Measurements from ENCODE around the gene TRPC4. TPM values are rescaled to one million over a fixed set of nuclear protein-coding genes. Genes with fewer than 3 reads are reported as not detected.
"Not testable (repeated sequence)": the region's sequence is repeated elsewhere in the genome, so short reads cannot be mapped to it uniquely, and the experiment has no call there.

The TRPC4 gene
- total RNA-seq, 1 donor from 2014 or later = 0.49 TPM

- no peak for ATAC-seq
- intact Hi-C loops (cut with DNase I) = no loop called here
- no peak for DNase-seq (ENCODE audit: low spot score)
Measured at GRCh38 chr13:37863708-37864107, 5.9 kb downstream of the TRPC4 start.

DNA sequence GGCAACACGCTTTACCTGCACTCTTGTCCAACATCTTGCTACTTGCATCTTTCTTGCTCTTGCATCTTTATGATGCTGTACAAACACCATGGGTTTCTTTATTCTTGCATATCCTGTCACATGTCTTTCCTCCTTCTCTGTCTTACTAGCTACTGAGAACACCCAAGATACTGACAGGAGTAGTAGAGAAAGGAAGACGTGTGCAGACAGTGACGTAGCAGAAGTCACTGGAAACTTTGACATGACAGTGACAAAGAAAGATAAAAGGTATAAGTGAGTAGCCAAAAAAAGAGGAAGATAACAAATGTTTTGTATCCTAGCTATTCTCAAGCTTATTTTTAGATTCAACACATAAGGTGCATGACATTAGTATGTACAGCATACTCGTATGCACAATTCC is 34.2 kb downstream of the TRPC4 start:
- ATAC-seq = no peak
- intact Hi-C loops (cut with DNase I) = no loop called here
- DNase-seq (ENCODE audit: low spot score) = no peak

DNA sequence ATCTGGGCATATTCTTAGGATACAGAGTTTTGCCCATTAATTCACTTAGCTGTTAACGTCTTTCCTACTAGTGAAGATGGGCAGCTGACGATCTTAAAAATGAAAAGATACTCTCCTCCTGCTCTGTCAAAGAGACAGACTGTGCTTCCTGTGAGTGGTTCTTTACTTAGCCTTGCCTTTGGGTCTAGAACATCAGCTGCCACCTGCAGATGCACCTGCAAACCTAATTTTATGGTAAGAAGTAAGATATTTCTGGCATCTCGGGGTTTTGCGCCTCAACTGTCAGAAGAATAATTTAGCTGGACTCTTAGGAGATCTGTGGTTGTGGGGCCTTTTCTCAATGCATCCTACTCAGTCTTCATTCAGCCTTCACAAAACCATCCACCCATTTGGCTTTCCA is 36.2 kb downstream of the TRPC4 start:
- ATAC-seq (no peak), DNase-seq (ENCODE audit: low spot score) (no peak)
- intact Hi-C loops (cut with DNase I) = no loop called here

GRCh38 chr13:37816276-37816675 is 53.3 kb downstream of the TRPC4 start:
- no peak for DNase-seq (ENCODE audit: low spot score)
- ATAC-seq = no peak
- intact Hi-C loops (cut with DNase I) = no loop called here

DNA sequence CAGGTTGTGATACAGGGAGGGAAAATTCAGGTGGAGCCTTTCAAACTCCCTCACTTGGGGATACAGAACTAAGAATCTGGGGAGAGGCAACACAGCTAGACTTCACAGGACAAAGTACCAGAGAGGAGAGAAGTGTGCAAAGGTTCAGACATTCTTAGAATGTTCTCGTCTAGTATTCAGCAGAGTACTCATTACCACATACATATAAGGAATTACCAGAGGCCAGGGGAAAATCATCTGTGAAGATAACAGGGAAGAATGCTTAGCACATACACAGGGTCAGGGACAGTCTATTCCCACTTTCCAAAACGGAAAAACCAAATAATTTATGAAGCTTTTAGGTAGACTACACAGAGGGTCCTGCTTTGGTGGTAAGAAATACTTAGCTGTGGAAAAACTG is 58.1 kb downstream of the TRPC4 start:
- no peak for DNase-seq (ENCODE audit: low spot score)
- intact Hi-C loops (cut with DNase I) = no loop called here
- no peak for ATAC-seq

GRCh38 chr13:37806666-37807065 is 62.9 kb downstream of the TRPC4 start:
- DNase-seq (ENCODE audit: low spot score) = no peak
- ATAC-seq = no peak

GRCh38 chr13:37797631-37798030 is 71.9 kb downstream of the TRPC4 start:
- intact Hi-C loops (cut with DNase I) = no loop called here
- DNase-seq (ENCODE audit: low spot score) = no peak
- ATAC-seq = no peak

More at GRCh38 chr13:37806666-37807065, 62.9 kb downstream of the TRPC4 start:
- intact Hi-C loops (cut with DNase I) = no loop called here

- intact Hi-C loops (cut with DNase I); DNase-seq (ENCODE audit: low spot score); ATAC-seq: not testable (repeated sequence)
Measured at GRCh38 chr13:37796795-37797194, 72.8 kb downstream of the TRPC4 start.

DNA sequence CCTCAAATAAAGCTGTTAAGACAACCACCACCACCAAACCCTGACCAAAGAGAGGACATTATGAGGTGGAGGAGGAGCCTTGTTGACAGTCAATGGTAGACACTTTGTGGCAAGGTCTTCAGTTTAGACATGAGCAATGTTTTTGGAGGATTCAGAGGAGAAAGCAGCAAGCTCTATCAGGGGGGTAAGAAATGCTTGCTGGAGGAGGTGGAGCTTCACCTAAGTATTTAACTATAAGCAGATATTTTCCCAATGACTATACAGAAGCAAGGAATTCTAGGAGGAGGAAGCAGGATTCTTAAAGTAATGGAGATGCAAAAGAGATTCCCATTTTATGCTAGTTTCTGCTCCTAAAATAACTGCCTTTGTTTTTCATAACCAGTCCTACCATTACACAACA is 74.2 kb downstream of the TRPC4 start:
- no peak for DNase-seq (ENCODE audit: low spot score)
- intact Hi-C loops (cut with DNase I) = no loop called here
- ATAC-seq = no peak

GRCh38 chr13:37791699-37792098 is 77.9 kb downstream of the TRPC4 start:
- intact Hi-C loops (cut with DNase I) = no loop called here
- DNase-seq (ENCODE audit: low spot score) (no peak), ATAC-seq (no peak)

DNA sequence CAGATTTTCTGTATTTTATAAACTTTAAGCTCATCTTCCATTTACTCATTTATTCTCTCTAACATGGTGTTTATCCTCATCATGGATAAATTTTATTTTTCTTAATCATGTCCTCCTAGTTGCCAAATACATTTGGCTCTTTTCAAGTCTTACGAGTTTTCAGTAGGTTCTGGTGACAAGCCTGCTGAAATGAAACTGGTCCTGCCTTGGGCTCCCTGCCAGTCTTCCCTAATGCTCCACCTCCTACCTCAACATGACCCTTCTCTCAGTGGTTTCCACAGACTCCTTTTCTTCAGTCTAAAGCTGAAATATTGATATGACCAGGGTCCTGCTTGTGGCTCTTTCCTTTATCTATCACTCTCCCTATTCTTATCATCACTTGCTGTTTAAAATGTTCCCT is 81.2 kb downstream of the TRPC4 start:
- intact Hi-C loops (cut with DNase I) = loop anchor here (10.0 kb wide), 1 partner anchor 1706 kb away; no protein-coding TSS in a partner anchor
- ATAC-seq (no peak), DNase-seq (ENCODE audit: low spot score) (no peak)

GRCh38 chr13:37777676-37778075 is 91.9 kb downstream of the TRPC4 start:
- no peak for ATAC-seq
- intact Hi-C loops (cut with DNase I) = loop anchor here (5.0 kb wide), 1 partner anchor 830 kb away; no protein-coding TSS in a partner anchor

DNA sequence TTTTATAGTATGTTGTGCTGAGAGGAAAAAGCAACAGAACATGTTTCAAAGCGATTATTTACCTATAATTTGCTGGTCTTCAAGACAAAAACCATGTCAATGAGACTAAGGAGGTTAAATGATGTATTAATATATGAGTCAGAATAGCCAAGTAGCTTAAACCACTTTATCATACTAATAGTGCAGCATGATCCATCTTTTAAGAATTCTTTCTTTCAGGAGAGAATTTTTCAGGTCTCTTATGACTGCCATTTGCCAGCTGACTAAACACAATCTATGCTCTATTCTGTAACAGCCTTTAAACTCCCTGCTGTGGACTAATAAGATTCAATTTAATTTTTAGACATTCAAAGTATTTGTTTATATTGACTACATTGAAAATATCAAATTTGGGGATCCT is 93.7 kb downstream of the TRPC4 start:
- ATAC-seq (no peak), DNase-seq (ENCODE audit: low spot score) (no peak)
- intact Hi-C loops (cut with DNase I) = loop anchor here (5.0 kb wide), 1 partner anchor 829 kb away; no protein-coding TSS in a partner anchor

More at GRCh38 chr13:37777676-37778075, 91.9 kb downstream of the TRPC4 start:
- no peak for DNase-seq (ENCODE audit: low spot score)

- DNase-seq (ENCODE audit: low spot score) (no peak), ATAC-seq (no peak)
- intact Hi-C loops (cut with DNase I) = no loop called here
Measured at GRCh38 chr13:37772644-37773043, 96.9 kb downstream of the TRPC4 start.

- no peak for ATAC-seq
- no peak for DNase-seq (ENCODE audit: low spot score)
- intact Hi-C loops (cut with DNase I) = no loop called here
Measured at GRCh38 chr13:37769545-37769944, 100.0 kb downstream of the TRPC4 start.

DNA sequence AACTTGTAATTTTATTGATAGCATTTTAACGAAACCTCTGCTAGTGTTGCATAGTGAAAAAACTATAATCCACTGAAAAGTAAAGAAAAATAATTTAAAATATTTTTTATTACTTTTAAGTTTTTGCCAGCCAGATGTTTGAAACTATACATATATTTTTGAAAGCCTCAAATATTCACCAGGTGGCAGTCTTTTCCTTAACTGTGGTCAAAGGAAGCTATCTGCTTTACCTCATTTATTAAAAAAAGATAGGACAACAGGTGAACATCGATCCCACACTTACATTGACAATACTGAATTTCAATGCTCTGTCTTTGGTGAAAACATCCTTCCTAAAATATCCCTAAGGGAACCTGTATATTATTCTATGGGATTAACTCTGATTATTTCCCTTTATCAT is 100.5 kb downstream of the TRPC4 start:
- DNase-seq (ENCODE audit: low spot score) = no peak
- no peak for ATAC-seq
- intact Hi-C loops (cut with DNase I) = no loop called here

- ATAC-seq (no peak), DNase-seq (ENCODE audit: low spot score) (no peak)
- intact Hi-C loops (cut with DNase I) = no loop called here
Measured at GRCh38 chr13:37766502-37766901, 103.1 kb downstream of the TRPC4 start.

GRCh38 chr13:37755349-37755748 is 114.2 kb downstream of the TRPC4 start:
- DNase-seq (ENCODE audit: low spot score) = no peak
- ATAC-seq = no peak
- intact Hi-C loops (cut with DNase I) = no loop called here

DNA sequence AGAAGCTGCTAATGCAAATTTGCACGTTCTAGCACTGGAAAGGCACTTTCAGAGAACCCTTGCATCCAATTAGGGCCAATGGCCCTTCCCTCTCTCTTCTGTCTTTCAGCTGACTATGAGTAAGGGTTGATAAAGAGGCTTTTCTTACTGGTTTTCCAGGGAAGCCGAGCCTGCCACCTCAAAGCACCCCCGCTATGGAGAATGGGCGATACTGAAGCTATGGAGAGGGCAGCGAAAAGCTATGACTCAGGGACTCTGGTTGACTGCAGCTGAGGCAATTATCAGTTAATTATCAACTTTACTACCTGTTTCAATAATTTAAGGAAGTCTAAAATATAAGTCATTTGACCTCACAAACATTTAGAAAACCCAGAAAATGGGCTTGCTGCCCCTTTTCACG is 115.8 kb downstream of the TRPC4 start:
- DNase-seq (ENCODE audit: low spot score) (no peak), ATAC-seq (no peak)

DNA sequence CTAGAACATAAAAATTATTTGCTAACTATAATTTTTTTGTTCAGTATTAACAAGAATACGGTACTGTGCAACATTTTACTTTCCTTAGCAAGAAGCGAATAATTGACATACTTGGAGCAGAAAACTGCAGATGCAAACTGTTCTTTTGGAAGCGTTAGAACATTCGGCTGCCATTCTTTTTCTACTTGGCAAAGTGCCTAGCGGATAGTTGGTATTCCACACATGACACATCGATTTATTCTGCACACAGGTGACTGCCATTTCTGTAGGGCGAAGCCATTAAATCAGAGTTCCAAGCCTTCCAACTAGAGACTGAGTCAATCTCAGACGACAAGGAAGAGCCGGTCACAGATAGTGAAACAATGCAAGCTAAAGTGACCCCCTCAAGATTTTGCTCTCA is 117.4 kb downstream of the TRPC4 start:
- no peak for DNase-seq (ENCODE audit: low spot score)
- intact Hi-C loops (cut with DNase I) = no loop called here
- ATAC-seq = no peak

More for the DNA sequence above, 115.8 kb downstream of the TRPC4 start:
- intact Hi-C loops (cut with DNase I) = no loop called here

DNA sequence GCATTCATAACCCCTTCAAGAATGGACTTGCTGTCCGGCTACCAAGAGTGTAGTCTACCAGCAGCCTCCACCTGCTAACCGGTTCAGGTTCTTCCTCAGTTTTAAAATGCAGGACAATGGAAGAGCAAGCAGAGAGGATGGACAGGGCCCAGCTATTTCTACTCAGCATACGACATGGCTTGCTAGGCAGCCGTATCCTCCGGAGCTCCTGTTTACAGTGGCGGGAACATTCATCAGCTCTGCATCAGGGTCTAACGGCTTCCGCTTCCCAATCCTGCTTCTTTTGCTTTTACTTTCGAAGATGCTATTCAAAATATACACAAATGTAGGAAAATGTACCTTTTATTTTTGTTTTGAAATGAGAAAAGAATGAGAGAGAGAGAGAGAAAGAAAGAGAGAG is 118.5 kb downstream of the TRPC4 start:
- DNase-seq (ENCODE audit: low spot score) (no peak), ATAC-seq (no peak)
- intact Hi-C loops (cut with DNase I) = no loop called here

DNA sequence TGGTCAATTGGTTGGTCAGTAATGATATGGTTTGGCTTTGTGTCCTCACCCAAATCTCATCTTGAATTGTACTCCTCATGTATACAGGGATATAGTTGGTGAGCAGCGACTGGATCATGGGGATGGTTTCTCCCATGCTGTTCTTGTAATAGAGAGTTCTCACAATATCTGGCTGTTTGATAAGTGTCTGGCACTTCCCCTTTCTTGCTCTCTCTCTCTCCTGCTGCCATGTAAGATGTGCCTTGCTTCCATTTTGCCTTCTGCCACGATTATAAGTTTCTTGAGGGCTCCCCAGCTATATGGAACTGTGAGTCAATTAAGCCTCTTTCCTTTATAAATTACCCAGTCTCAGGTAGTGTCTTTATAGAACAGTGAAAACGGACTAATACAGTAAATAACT is 120.7 kb downstream of the TRPC4 start:
- DNase-seq (ENCODE audit: low spot score) = no peak
- intact Hi-C loops (cut with DNase I) = no loop called here
- no peak for ATAC-seq

All from sciatic nerve (tissue), 2 donors.